ENCODE results near the gene SH3BP5.

The SH3BP5 gene

GRCh38 chr3:15243822-15244482, 88.4 kb downstream of the SH3BP5 start:
- DNase-seq (ENCODE audit: low spot score) = no peak

GRCh38 chr3:15241341-15241740, 91.0 kb downstream of the SH3BP5 start:
- DNase-seq (ENCODE audit: low spot score) = no peak

- DNase-seq (ENCODE audit: low spot score) = no peak
Observed at GRCh38 chr3:15229262-15229661, 103.1 kb downstream of the SH3BP5 start.

- DNase-seq (ENCODE audit: low spot score) = no peak
Observed at GRCh38 chr3:15228147-15228546, 104.2 kb downstream of the SH3BP5 start.

- DNase-seq (ENCODE audit: low spot score) = no peak
Observed at GRCh38 chr3:15223685-15224572, 108.5 kb downstream of the SH3BP5 start.

DNA sequence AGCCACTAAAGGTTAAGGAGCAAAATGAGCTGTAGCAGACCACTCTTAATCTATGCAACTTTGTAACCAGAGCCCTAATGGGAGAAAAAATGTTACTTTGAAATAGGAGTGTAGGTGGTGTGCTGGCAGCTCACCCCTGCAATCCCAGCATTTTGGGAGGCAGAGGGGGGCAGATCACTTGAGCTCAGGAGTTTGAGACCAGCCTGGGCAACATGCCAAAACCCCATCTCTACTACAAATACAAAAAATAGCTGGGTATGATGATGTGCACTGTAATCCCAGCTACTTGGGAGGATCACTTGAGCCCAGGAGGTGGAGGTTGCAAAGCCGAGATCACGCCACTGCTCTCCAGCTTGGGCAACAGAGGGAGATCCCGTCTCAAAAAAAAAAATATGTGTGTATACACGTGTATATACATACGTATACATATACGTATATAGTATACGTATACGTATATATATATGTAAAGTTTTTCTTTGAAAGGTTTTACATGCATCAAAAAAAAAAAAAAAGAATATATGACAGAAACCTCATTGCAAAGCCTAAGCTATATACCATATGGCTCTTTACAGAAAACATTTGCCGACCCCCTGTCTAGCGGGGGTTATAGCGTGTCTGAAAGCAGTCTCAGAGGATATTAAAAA, 110.7 kb downstream of the SH3BP5 start:
- no peak for DNase-seq (ENCODE audit: low spot score)

DNA sequence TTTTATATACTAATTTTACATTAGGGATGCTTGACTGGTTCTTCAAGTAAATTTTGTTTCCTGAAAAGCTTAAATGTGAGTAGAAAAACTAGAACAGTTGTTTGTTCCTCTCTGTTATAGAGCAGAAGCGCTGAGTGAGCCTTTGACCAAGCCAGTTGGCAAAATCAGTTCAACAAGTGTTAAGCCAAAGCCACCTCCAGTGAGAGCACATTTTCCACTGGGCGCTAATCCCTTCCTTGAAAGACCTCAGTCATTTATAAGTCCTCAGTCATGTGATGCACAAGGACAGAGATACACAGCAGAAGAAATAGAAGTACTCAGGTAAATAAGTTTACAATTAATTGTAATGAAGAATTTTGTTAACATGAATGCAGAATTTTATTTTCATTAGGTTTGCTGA, 111.7 kb downstream of the SH3BP5 start:
- no peak for DNase-seq (ENCODE audit: low spot score)

- no peak for DNase-seq (ENCODE audit: low spot score)
Observed at GRCh38 chr3:15220056-15220455, 112.3 kb downstream of the SH3BP5 start.

GRCh38 chr3:15218689-15219088, 113.7 kb downstream of the SH3BP5 start:
- no peak for DNase-seq (ENCODE audit: low spot score)

DNA sequence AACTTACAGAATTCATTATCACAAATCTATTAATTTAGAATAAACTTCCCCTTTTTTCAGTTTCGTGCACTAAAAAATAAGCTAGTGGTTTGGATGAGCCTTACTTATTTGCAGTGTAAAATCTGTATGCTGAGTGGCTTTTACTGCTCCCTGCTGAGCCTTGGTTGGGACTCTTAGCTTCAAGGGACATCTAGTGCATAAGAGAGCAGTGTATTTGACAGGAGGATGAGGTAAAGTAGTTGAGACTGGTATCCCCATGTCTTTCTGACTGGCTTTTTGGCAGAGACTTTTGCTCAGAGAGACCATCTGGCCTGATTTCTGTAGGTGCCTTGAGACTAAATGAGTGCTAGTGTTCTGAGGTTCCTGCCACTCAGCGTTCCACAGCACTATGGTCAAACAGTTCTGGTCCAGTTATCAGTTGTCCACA, 114.5 kb downstream of the SH3BP5 start:
- no peak for DNase-seq (ENCODE audit: low spot score)

DNA sequence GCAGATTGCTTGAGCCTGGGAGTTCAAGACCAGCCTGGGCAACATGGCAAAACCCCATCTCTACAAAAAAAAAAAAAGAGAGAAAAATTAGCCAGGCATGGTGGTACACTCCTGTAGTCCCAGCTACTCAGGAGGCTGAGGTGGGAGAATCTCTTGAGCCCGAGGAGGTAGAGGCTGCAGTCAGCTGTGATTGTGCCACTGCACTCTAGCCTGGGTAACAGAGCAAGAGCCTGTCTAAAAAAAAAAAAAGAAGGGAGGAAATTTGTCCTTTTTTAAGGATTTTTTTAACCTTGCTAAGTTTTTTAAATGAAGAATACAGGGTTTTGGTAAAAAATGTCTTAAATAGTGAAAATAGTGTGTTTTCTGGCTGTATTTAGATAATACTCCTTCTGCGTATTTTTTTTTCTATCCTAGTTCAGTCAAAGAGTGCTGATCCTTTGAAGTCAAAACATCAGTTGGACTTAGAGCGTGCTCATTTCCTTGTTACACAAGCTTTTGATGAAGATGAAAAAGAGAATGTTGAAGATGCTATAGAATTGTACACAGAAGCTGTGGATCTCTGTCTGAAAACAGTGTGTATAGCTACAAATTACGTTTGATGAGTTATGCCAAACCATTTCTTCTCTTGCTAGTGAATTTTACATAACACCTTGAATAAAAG, 115.2 kb downstream of the SH3BP5 start:
- no peak for DNase-seq (ENCODE audit: low spot score)

DNA sequence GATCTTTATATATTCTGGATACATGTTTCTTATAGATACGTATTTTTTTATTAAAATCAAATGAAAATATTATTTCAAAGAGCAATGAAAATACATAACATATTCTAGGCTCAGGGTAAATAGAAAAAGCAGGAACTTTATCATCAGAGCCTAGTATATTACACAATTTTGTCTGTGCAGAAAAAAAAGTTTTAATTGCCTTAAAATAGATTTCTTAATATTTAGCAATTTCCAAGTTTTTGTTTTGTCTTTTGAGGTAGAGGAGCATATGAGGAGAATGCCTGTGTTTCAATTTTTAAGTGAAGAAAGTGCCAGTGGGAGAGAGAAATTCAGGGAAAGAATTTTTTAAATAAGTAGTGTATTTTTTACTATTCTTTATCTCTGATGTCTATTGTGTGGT, 115.9 kb downstream of the SH3BP5 start:
- DNase-seq (ENCODE audit: low spot score) = no peak

DNA sequence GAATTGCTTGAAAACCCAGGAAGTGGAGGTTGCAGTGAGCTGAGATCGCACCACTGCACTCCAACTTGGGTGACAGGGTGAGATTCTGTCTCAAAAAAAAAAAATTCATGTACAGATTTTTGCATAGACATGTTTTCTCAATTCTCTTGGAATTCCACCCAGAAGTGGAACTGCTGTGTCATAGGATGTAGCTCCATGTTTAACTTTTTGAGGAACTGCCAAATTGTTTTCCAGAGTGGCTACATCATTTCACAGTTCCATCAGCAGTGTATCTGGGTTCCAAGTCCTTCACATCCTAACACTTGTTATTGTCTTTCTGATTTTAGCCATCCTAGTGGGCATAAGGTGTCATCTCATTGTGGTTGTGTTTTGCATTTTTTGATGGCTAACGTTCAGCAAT, 116.4 kb downstream of the SH3BP5 start:
- DNase-seq (ENCODE audit: low spot score) = no peak

GRCh38 chr3:15214758-15215157, 117.6 kb downstream of the SH3BP5 start:
- DNase-seq (ENCODE audit: low spot score) = no peak

- DNase-seq (ENCODE audit: low spot score) = no peak
Observed at GRCh38 chr3:15211937-15212336, 120.4 kb downstream of the SH3BP5 start.

- DNase-seq (ENCODE audit: low spot score) = peak; percentile 16
Observed at GRCh38 chr3:15207836-15208504, 124.4 kb downstream of the SH3BP5 start.

DNA sequence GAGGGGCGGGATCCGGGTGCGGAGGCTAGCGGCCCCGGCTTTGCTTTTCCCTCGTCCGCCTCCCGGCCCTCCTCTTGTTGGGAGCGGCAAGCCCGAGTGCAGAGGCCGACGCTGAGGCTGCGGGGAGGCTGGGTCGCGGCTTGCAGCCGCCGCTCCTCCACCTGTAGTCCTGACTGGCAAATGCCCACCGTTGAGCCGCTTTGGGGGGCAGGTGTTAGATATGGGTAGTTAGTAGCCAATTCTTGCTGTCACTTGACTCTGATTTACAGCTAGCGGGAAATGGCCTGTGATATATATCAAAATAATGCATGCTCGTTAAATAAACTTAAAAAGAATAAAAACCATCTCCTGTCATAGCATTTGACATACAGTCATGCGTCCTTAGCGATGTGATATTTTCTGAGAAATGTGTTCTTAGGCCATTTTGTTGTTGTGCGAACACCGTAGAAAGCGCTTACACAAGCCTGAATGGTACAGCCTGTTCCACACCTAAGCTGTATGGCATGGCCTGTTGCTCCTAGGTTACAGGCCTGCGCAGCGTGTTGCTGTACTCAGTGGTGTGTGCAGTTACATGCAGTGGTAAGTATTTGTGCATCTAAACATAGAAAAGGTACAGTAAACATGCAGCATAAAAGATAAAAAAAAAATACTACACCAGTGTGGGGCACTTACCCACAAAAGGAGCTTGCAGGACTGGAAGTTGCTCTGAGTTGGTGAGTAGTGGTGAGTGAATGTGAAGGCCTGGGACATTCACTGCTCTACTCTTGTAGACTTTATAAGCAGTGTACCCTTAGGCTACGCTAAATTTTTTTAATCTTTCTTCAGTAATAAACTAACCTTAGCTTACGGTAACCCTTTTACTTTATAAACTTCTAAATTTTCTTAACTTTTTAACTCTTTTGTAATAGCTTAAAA, 125.5 kb downstream of the SH3BP5 start:
- DNase-seq (ENCODE audit: low spot score) = peak; percentile 38

GRCh38 chr3:15205934-15206661, 126.3 kb downstream of the SH3BP5 start, which contains the start of gene CAPN7:
CAPN7 (plus strand) TSS chr3:15206246; CDS start chr3:15206496, 250 bp downstream.
- DNase-seq (ENCODE audit: low spot score) = peak; percentile 94

DNA sequence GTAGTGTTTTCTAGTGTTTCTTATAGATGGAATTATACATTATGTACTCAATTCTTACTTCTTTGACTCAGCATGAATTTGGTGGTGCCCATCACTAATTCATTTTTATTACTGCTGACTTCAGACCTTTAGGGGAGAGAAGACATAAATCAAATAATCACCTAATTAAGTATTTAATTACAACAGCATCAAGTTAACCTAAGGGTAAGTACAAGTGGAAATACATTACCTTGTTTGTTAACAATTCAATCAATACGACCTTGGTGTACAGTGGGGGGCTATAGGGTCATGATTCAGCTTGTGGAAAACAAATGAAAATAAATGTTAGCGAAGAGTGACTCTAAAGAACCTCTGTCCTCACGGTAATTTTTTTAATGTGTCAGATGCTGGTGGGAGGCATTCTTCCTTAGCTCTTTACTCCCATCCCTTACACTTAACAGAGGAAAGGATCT, 126.9 kb downstream of the SH3BP5 start:
- no peak for DNase-seq (ENCODE audit: low spot score)

Measured in kidney capillary endothelial cell (primary cell).